ENCODE data around the gene SCAF1. TPM values are rescaled to one million over a fixed set of nuclear protein-coding genes. Genes with fewer than 3 reads are reported as not detected.

SCAF1 gene
- total RNA-seq, 1 donor from 2014 or later: 105 TPM

GRCh38 chr19:49599378-49600295, 42.4 kb upstream of the SCAF1 start:
- Histone ChIP-seq H4K20me1 (ENCODE audit: insufficient read depth, low read length) (peaks cover 42% of the 10 kb centered on the region), H2AFZ (ENCODE audit: low read depth, low read length) (no peak overlapping the region), H3K4me3 (ENCODE audit: insufficient read depth, low read depth, low read length) (no peak overlapping the region), H3K4me1 (ENCODE audit: insufficient read depth, low read length) (no peaks in the 10 kb centered on the region), H3K27ac (ENCODE audit: low read depth, low read length) (no peak overlapping the region), H3K9ac (ENCODE audit: low read length) (no peak overlapping the region), H3K79me2 (ENCODE audit: insufficient read depth, low read length) (peaks cover 79% of the 10 kb centered on the region), H3K4me2 (ENCODE audit: low read length) (no peak overlapping the region), H3K27me3 (ENCODE audit: insufficient read depth, low read length) (no peaks in the 10 kb centered on the region), H3K36me3 (ENCODE audit: insufficient read depth, low read length) (peaks cover 20% of the 10 kb centered on the region), H3K9me3 (ENCODE audit: insufficient read depth, low read depth, low read length) (no peaks in the 10 kb centered on the region)
- Mint-ChIP-seq H3K27ac (ENCODE audit: unreplicated experiment) (no peak overlapping the region), H3K4me3 (ENCODE audit: unreplicated experiment) (no peak overlapping the region), H3K9me3 (ENCODE audit: unreplicated experiment) (no peaks in the 10 kb centered on the region), H3K27me3 (ENCODE audit: low read depth, unreplicated experiment) (no peaks in the 10 kb centered on the region), H3K4me1 (ENCODE audit: low read depth, unreplicated experiment) (no peaks in the 10 kb centered on the region), H3K36me3 (ENCODE audit: low read depth, unreplicated experiment) (peaks cover 4% of the 10 kb centered on the region)
- DNase-seq (ENCODE audit: low read depth): no peak
- TF ChIP-seq EZH2 (IDR thresholded peaks at IDR 0.05; ENCODE audit: insufficient read depth, low read length): no peak
- TF ChIP-seq CTCF (IDR thresholded peaks at IDR 0.05; ENCODE audit: insufficient read depth, low read depth, low read length): no peak
- FAIRE-seq: no peak

- Mint-ChIP-seq H3K4me3 (ENCODE audit: unreplicated experiment) (peak overlapping the region; percentile 40), H3K9me3 (ENCODE audit: unreplicated experiment) (no peaks in the 10 kb centered on the region), H3K27me3 (ENCODE audit: low read depth, unreplicated experiment) (no peaks in the 10 kb centered on the region), H3K4me1 (ENCODE audit: low read depth, unreplicated experiment) (no peaks in the 10 kb centered on the region), H3K36me3 (ENCODE audit: low read depth, unreplicated experiment) (peaks cover 4% of the 10 kb centered on the region), H3K27ac (ENCODE audit: unreplicated experiment) (no peak overlapping the region)
- TF ChIP-seq CTCF (IDR thresholded peaks at IDR 0.05; ENCODE audit: insufficient read depth, low read depth, low read length) (no peak), EZH2 (IDR thresholded peaks at IDR 0.05; ENCODE audit: insufficient read depth, low read length) (no peak)
- H3K4me1 ChIP-seq (ENCODE audit: insufficient read depth, low read length): no peaks in the 10 kb centered on the region
- peaks cover 81% of the 10 kb centered on the region for H3K79me2 ChIP-seq (ENCODE audit: insufficient read depth, low read length)
- H3K27ac ChIP-seq (ENCODE audit: low read depth, low read length): no peak overlapping the region
- peaks cover 51% of the 10 kb centered on the region for H4K20me1 ChIP-seq (ENCODE audit: insufficient read depth, low read length)
- no peaks in the 10 kb centered on the region for H3K9me3 ChIP-seq (ENCODE audit: insufficient read depth, low read depth, low read length)
- no peaks in the 10 kb centered on the region for H3K27me3 ChIP-seq (ENCODE audit: insufficient read depth, low read length)
- H3K36me3 ChIP-seq (ENCODE audit: insufficient read depth, low read length): peaks cover 20% of the 10 kb centered on the region
- no peak overlapping the region for H2AFZ ChIP-seq (ENCODE audit: low read depth, low read length)
- H3K4me2 ChIP-seq (ENCODE audit: low read length): no peak overlapping the region
- H3K9ac ChIP-seq (ENCODE audit: low read length): no peak overlapping the region
- no peak overlapping the region for H3K4me3 ChIP-seq (ENCODE audit: insufficient read depth, low read depth, low read length)
- FAIRE-seq: no peak
- DNase-seq (ENCODE audit: low read depth): no peak
These were observed 40.4 kb upstream of the SCAF1 start for GRCh38 chr19:49601482-49602038.

All from astrocyte (in vitro differentiated cells and primary cell).